ENCODE measurements around the gene SURF1.

- TF ChIP-seq ATF3 (IDR thresholded peaks at IDR 0.05) (no peak), POLR2AphosphoS5 (IDR thresholded peaks at IDR 0.05; ENCODE audit: low read depth, low read length) (no peak), POLR2A (IDR thresholded peaks at IDR 0.05; ENCODE audit: borderline replicate concordance, extremely low read depth, insufficient read depth, insufficient read length) (no peak)
- TF ChIP-seq, protein P1, sequence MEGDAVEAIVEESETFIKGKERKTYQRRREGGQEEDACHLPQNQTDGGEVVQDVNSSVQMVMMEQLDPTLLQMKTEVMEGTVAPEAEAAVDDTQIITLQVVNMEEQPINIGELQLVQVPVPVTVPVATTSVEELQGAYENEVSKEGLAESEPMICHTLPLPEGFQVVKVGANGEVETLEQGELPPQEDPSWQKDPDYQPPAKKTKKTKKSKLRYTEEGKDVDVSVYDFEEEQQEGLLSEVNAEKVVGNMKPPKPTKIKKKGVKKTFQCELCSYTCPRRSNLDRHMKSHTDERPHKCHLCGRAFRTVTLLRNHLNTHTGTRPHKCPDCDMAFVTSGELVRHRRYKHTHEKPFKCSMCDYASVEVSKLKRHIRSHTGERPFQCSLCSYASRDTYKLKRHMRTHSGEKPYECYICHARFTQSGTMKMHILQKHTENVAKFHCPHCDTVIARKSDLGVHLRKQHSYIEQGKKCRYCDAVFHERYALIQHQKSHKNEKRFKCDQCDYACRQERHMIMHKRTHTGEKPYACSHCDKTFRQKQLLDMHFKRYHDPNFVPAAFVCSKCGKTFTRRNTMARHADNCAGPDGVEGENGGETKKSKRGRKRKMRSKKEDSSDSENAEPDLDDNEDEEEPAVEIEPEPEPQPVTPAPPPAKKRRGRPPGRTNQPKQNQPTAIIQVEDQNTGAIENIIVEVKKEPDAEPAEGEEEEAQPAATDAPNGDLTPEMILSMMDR (IDR thresholded peaks at IDR 0.05 in 2 of 3, conservative IDR thresholded peaks at IDR 0.05 in 1 of 3; ENCODE audit: borderline replicate concordance in 1 of 3, insufficient read depth in 1 of 3, low read depth in 2 of 3, low read length in 2 of 3) = no peak
Observed at GRCh38 chr9:133371261-133371711, 15.0 kb upstream of the SURF1 start.

Data from HCT116 (cell line).